ENCODE measurements around the gene SLC22A13.
"Not testable (repeated sequence)": the region's sequence is repeated elsewhere in the genome, so short reads cannot be mapped to it uniquely, and the experiment has no call there.

The SLC22A13 gene

GRCh38 chr3:38264779-38265178 is 833 bp upstream of the SLC22A13 start:
- DNase-seq (ENCODE audit: low read depth): no peak

- DNase-seq (ENCODE audit: low read depth): no peak
Observed at GRCh38 chr3:38266810-38267209, 1.2 kb downstream of the SLC22A13 start.

GRCh38 chr3:38267662-38268061 is 2.0 kb downstream of the SLC22A13 start:
- DNase-seq (ENCODE audit: low read depth): no peak

- DNase-seq (ENCODE audit: low read depth): no peak
Observed at GRCh38 chr3:38268087-38268486, 2.5 kb downstream of the SLC22A13 start.

- DNase-seq (ENCODE audit: low read depth): no peak
Observed at GRCh38 chr3:38268522-38268921, 2.9 kb downstream of the SLC22A13 start.

- peak; percentile 41 for DNase-seq (ENCODE audit: low read depth)
Observed at GRCh38 chr3:38270606-38271005, 5.0 kb downstream of the SLC22A13 start.

GRCh38 chr3:38271553-38271952 is 5.9 kb downstream of the SLC22A13 start:
- no peak for DNase-seq (ENCODE audit: low read depth)

- DNase-seq (ENCODE audit: low read depth): no peak
Observed at GRCh38 chr3:38274864-38275649, 9.4 kb downstream of the SLC22A13 start.

GRCh38 chr3:38275658-38276057 is 10.0 kb downstream of the SLC22A13 start:
- DNase-seq (ENCODE audit: low read depth): no peak

- DNase-seq (ENCODE audit: low read depth): no peak
Observed at GRCh38 chr3:38276081-38276916, 10.7 kb downstream of the SLC22A13 start.

- DNase-seq (ENCODE audit: low read depth): no peak
Observed at GRCh38 chr3:38276917-38277630, 11.5 kb downstream of the SLC22A13 start.

- no peak for DNase-seq (ENCODE audit: low read depth)
Observed at GRCh38 chr3:38278841-38279240, 13.2 kb downstream of the SLC22A13 start.

GRCh38 chr3:38281895-38282686 is 16.5 kb downstream of the SLC22A13 start, which contains the start of gene SLC22A14:
Gene SLC22A14, plus strand, starts transcription at chr3:38282294. Its CDS starts 23,733 bp downstream, at chr3:38306027.
- no peak for DNase-seq (ENCODE audit: low read depth)

- peak; percentile 77 for DNase-seq (ENCODE audit: low read depth)
Observed at GRCh38 chr3:38283810-38284755, 18.5 kb downstream of the SLC22A13 start.

GRCh38 chr3:38284756-38285150 is 19.1 kb downstream of the SLC22A13 start:
- DNase-seq (ENCODE audit: low read depth): no peak

- DNase-seq (ENCODE audit: low read depth): not testable (repeated sequence)
Observed at GRCh38 chr3:38289286-38290217, 23.9 kb downstream of the SLC22A13 start.

GRCh38 chr3:38297053-38297452 is 31.4 kb downstream of the SLC22A13 start:
- DNase-seq (ENCODE audit: low read depth): not testable (repeated sequence)

- DNase-seq (ENCODE audit: low read depth): no peak
Observed at GRCh38 chr3:38297537-38297936, 31.9 kb downstream of the SLC22A13 start.

Data from EH (cell line).